LoVo (cell line): ENCODE results near the gene SDSL.

Experiments used
- DNase-seq: peaks from one replicate; pipeline ENCODE4 v3.0.0-alpha.2; 2016; ENCODE audit warnings: low spot score

SDSL gene

DNA sequence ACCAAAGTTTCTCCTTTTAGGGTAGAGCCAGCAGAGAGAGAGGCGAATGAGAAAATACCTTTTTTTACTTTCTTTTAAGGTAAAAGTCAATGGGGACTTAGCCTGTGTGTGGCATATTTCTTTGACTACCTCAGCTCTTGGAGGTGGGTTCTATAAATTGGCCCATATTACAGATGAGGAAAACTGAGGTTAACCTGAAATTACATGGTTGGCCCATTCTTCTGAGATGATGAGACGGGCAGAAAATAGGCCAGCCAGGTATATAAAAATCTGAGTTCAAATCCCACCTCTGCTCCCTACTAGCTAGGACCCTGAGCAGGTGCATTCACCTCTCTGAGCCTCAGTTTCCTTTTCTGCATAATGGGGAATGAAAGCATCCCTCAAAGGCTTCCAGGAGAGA is 27.1 kb downstream of the SDSL start:
- DNase-seq = no peak

DNA sequence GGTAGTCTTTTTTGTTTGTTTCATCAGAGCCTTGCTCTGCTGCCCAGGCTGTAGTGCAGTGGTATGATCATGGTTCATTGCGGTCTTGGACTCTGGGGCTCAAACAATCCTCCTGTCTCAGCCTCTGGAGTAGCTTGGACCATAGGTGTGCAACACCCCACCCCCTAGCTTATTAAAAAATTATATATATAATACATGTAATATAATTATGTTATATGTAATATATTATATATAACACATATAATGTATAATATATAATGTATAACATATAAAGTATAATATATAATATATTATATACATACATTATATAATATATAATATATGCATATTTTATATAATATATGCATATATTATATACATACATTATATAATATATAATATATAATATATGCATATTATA is 27.7 kb downstream of the SDSL start:
- DNase-seq = no peak

GRCh38 chr12:113452458-113452857 is 30.3 kb downstream of the SDSL start:
- no peak for DNase-seq

GRCh38 chr12:113453330-113453729 is 31.1 kb downstream of the SDSL start:
- DNase-seq = no peak

GRCh38 chr12:113456199-113456598 is 34.0 kb downstream of the SDSL start:
- no peak for DNase-seq

DNA sequence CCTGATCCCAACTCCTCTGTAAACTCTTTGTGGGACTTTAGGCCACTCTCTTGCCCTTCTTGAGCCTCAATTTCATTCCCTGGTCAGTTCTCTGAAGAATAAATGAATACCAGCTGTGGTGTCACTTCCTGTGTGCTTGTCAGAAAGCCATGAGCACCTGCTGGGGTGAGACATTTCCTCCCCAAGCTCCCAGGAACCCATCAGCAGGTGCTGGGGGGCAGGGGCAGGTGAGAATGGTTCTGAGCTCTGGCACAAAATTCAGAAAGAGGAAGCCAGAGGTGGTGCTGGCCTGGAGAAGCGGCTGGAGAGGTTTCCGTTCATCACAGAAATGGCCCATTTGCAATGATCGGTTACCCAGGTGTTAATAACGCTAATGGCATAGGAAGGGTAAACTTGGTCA is 34.6 kb downstream of the SDSL start:
- DNase-seq = no peak

DNA sequence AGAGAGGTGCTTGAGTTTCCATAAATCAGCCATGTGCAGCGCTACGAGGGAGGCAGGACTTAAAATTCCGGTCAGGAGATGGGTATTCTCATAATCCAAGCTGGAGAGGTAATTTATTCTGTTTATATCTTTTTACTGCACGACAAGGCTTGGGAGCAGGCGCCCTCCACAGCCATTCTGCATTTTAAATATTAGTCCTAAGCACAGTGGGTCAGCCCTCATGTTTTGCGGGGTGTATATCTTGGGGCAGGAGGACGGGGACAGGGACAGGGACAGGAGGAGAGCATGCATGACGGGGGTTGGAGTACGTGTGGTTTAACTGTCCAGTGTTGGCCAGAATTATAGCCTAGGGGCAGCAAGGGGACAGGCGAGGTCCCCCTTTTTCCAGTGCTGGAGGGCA is 35.0 kb downstream of the SDSL start:
- DNase-seq = no peak

DNA sequence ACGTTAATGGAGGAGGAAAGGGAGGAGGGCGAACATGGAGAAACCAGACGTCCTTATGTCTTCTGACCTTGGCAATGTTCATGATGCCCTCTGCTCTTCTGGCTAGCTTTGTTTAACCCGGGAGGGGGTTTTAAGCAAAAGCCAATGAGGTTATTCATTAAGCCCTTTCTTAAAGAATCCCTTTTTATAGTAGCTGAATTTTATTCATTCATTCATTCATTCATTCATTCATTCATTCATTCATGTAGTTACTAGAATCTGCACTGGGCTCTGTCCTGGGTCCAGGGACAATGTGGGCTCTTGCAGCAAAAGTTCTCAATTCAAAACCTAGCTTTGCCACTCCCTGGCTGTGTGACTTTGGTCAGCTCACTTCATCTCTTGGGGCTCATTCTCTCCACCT is 35.5 kb downstream of the SDSL start:
- no peak for DNase-seq

GRCh38 chr12:113459981-113460380 is 37.8 kb downstream of the SDSL start:
- no peak for DNase-seq

DNA sequence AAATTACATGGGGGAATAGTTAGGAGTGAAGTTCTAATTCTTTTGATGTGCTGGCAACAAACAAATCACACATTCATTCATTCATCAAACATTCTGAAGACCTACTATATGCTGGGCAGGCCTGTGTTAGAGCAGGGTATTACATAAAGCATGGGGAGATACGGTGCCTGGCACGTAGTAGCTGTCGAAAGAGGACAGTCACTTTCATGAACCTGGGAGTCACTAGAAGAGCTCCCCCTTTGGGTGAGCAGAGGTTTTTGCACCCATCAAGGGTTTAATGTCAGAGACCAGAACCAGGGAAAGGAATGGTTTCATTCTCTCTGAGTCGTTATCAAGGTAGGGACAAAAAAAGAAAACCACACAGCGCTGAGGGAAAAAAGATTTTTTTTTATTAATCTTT is 39.5 kb downstream of the SDSL start:
- DNase-seq = no peak

DNA sequence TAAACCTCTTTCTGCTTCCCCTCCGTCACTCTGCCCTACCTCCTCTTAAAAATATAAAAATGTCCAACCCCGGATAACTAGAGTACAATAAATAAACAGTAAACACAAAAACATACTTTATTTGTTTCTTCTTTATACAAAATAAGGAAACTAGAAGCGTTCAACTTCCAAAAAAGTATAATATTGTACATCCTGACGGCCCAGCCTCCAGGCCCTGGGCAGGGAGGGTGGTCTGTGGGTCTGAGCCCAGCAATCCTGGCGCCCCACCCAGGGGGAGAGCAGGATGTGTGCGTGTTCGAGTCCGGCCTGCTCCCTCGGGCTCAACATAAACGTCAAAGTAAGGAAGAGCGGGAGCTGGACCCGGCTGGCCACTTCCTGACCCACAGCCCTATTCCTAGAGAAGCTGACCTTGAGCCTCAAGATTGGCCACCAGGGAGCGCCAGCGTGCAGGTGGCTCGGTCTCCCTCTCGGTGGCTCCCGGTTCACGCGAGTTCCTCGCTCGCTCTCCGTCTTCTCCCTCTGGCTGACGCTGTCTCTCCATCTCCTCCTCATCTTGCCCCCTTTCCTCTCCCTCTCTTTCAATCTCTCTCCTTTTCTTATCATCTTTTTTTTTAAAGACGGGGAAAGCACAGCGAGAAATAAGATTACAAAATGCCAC is 40.1 kb downstream of the SDSL start:
- DNase-seq = peak; percentile 85

GRCh38 chr12:113462998-113463745 is 41.0 kb downstream of the SDSL start:
- DNase-seq = no peak

DNA sequence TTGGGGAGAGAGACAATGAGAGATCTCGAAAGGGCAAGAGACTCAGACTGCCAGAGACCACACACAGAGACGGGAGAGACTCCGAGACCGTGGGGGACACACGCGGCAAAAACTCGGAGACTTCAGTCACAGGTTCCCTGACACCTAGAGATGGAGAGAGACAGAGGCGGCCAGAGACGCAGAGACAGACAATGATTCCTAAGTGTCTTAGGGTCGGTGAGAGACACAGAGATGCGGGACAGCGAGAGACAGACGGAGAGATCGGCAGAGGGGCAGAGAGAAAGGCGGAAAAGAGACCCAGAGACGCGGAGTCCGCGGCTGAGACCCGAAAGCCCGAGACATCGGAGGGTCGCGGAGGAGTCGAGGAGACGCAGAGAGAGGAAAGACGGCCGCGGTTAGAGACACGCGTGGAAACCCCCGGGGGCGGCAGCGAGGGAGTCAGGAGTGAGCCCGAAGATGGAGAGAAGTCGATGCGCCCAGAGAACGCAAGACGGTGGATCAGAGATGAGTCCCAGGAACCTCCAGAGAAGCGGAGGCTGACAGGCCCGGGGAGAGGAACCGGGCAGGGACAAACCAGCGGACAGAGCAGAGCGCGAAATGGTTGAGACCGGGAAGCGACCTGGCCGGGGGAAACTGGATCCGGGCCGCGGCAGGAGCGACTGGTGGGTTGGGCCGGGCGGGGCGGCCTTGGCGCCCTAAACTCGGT is 41.7 kb downstream of the SDSL start:
- DNase-seq = no peak

DNA sequence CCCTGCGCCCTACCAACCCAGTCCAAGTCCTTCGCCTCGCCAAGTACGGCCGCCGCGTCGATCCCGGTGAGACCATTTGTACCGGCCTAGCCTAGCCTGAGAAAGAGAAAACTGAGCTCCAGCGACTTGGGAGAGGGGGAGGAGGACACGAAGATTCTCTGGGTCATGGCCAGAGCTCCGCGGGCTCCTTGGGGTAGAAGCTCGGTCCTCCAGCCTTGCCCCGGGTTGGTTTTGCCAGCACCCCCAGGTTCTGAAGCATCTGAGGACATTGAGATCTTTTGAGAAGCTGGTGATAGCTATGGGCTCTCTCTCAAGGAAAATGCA is 42.2 kb downstream of the SDSL start:
- no peak for DNase-seq

DNA sequence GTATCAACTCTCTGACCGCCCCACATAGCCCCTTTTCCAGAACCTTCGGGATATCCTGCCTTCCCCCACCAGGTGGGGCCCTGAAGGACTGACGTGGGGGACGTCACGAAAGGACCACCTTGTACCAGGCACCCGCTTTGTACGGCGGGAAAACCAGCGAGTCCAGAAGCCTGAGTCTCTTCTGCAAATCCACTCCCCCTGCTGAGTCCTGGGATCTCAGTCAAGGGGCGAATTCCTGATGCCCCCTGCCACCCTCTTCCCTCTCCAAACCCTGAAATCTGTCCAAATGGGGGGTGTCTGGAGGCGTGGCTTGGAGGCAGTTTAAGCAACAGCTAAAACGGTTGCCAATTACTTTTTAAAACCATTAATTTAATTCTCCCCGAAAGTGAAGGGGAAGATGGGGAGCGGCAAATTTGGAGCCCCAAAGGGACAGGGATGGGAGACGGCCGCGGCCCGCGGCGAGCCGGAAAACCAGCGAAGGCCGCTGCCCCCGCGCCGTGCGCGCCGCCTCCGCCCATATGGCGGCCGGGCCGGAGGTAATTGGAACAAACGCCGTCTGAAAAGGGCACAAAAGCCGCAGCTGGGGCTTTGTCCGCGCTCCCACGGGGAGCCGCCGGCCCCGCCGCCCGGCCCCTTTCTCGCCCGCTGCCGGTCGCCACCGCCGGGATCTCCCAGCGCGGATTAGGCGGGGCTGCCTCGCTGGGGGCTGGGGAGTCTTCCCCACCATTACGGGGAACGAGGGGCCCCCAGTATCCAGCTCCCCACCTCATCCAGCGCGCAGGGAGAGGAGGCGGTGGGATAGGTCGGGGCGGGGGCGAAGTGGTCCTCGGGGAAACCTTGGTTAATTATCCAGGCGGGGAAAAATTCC is 42.9 kb downstream of the SDSL start:
- no peak for DNase-seq

DNA sequence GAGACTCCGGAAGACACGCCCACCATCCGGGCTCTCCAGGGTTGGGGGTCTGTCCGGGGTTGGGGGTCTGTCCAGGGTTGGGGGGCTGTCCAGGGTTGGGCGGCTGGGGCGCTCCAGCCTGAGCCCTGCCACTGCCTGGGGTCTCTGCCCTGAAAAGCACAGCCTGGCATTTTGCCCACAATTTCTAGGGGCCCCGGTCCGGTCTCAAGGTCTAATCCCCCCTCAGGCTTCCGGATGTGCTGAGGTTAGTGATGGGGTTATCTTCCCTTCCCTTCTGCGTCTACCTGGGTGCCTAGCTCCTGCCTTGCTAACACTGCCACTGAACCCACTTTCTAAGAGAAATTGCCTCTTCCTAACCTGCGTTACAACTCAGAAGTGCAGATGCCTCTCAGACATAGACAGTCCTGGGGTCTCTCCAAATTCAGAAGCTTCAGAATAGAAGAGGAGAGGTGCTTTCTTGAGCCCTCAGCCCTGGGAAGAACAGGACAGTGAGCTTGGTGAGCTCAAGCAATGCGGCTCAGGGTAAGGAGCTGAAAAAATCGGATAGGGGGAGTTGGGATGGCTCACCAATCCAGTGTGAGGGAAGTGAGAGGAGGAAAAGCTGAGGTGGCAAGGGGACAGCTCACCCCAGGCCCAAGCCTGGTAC is 43.8 kb downstream of the SDSL start:
- DNase-seq = no peak

DNA sequence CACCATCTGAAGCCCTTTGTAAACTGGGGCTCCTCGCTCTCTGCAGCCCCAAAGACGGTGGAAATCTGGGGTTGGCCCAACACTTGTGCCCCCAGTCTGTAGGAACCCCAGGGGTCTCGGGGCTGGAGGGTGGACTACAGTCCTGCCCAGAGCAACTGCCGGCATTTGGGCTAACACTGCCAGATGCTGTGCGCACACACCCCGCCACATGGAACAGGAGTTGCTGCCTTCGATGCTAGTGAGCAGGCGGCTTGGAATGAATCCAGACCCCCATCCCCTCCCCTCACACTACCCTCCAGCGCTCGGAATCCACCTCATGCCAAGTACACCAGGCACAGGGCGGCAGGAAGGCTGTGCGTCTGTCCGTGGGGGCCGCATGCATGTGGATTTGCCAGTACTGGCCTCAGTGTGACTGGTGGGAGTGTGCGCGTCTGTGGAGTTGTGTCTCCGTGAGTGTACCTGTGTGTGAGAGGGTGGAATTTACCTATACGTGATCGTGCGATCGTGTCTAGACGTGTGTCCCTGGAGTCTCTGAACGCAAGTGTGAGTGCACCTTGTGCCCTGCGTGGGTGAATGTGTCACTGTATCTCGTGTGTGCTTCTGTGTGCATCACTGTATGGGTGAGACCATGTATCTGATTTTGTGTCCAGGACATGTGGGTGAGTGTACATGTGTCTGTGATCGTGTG is 44.4 kb downstream of the SDSL start:
- no peak for DNase-seq

DNA sequence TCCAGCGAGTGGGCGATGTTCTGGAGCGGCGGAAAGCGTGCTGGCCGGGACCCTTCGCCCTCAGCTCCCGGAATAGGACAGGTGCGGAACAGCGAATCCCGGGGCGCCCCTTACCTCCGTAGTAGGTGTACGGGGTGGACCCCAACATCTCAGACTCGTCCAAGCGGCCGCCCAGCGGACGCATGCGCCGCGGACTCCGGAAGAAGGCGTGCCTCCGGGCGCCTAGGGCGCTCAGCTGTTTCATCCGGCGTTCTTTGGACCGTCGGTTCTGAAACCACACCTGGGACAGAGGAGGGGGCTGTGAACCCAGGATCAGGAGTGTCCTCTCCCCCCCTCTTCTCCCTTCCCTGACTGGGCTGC is 44.9 kb downstream of the SDSL start:
- no peak for DNase-seq

GRCh38 chr12:113467502-113468364 is 45.6 kb downstream of the SDSL start:
- no peak for DNase-seq
